GM23338 (cell line): ENCODE results near the gene NGEF. TPM values are rescaled to one million over a fixed set of nuclear protein-coding genes. Genes with fewer than 3 reads are reported as not detected.

Experiments
- ATAC-seq: fragments of 200-7000 bp; cut with Tn5 transposase; 3 replicates; pipeline ENCODE4 v1.9.1; 2020
- DNase-seq: peaks from one replicate; pipeline ENCODE4 v3.0.0-alpha.2; 2015; ENCODE audit warnings: low spot score
- H2AFZ ChIP-seq: fragments of 200-600 bp; sonication (generic); 2 replicates; pipeline ENCODE4 v1.8.0; 2016; ENCODE audit warnings: antibody characterized with exemption, mild to moderate bottlenecking, moderate library complexity
- H3F3A ChIP-seq: fragments of 200-600 bp; sonication (generic); replicated peaks from 2 replicates; pipeline ENCODE4 v1.8.0; 2017; ENCODE audit warnings: antibody characterized with exemption, mixed run types, low read depth
- H3K27ac ChIP-seq: fragments of 200-600 bp; sonication (generic); 2 replicates; pipeline ENCODE4 v1.6.1; 2016; ENCODE audit warnings: low read depth
- H3K27me3 ChIP-seq: fragments of 200-600 bp; sonication (generic); 2 replicates; pipeline ENCODE4 v1.8.0; 2016; ENCODE audit warnings: mild to moderate bottlenecking, mixed run types, moderate library complexity; ENCODE audit not compliant: insufficient read depth
- H3K36me3 ChIP-seq: fragments of 200-600 bp; sonication (generic); 2 replicates; pipeline ENCODE4 v1.8.0; 2016; ENCODE audit warnings: mild to moderate bottlenecking; ENCODE audit not compliant: insufficient read depth
- H3K4me1 ChIP-seq: fragments of 200-600 bp; sonication (generic); 2 replicates; pipeline ENCODE4 v1.8.0; 2016; ENCODE audit warnings: mild to moderate bottlenecking, moderate library complexity; ENCODE audit not compliant: insufficient read depth
- H3K4me2 ChIP-seq: fragments of 200-600 bp; sonication (generic); 2 replicates; pipeline ENCODE4 v1.7.1; 2017; ENCODE audit warnings: mixed run types
- H3K4me3 ChIP-seq: fragments of 200-600 bp; sonication (generic); 2 replicates; pipeline ENCODE4 v1.6.1; 2016; ENCODE audit warnings: mixed run types
- H3K79me2 ChIP-seq: fragments of 200-600 bp; sonication (generic); replicated peaks from 2 replicates; pipeline ENCODE4 v1.8.0; 2017; ENCODE audit warnings: mild to moderate bottlenecking; ENCODE audit not compliant: insufficient read depth
- H3K9me2 ChIP-seq: fragments of 200-600 bp; sonication (generic); 2 replicates; pipeline ENCODE4 v1.8.0; 2017; ENCODE audit not compliant: insufficient read depth
- H4K20me1 ChIP-seq: fragments of 200-600 bp; sonication (generic); replicated peaks from 2 replicates; pipeline ENCODE4 v1.8.0; 2017; ENCODE audit warnings: mild to moderate bottlenecking; ENCODE audit not compliant: insufficient read depth
- H3K27ac Mint-ChIP-seq: 2 replicates; pipeline ENCODE4 v1.8.0; 2020; ENCODE audit warnings: inconsistent platforms, mild to moderate bottlenecking, moderate library complexity, mixed read lengths
- H3K27me3 Mint-ChIP-seq: 3 replicates; pipeline ENCODE4 v1.8.0; 2022; ENCODE audit warnings: low read depth, mild to moderate bottlenecking, moderate library complexity, mixed read lengths, inconsistent platforms; ENCODE audit not compliant: insufficient read depth, poor library complexity
- H3K36me3 Mint-ChIP-seq: 3 replicates; pipeline ENCODE4 v1.8.0; 2021; ENCODE audit warnings: low read depth, mild to moderate bottlenecking, inconsistent platforms, moderate library complexity, mixed read lengths
- H3K4me1 Mint-ChIP-seq: 3 replicates; pipeline ENCODE4 v1.8.0; 2020; ENCODE audit warnings: mild to moderate bottlenecking, inconsistent platforms, mixed read lengths
- H3K4me3 Mint-ChIP-seq: 3 replicates; pipeline ENCODE4 v1.8.0; 2021; ENCODE audit warnings: moderate library complexity, mild to moderate bottlenecking, inconsistent platforms, mixed read lengths
- H3K9me3 Mint-ChIP-seq: 3 replicates; pipeline ENCODE4 v1.8.0; 2020; ENCODE audit warnings: moderate library complexity, mild to moderate bottlenecking, inconsistent platforms, mixed read lengths
- EZH2 ChIP-seq: fragments of 200-600 bp; sonication (generic); IDR thresholded peaks from one replicate; pipeline ENCODE4 v1.8.0; 2017; ENCODE audit warnings: antibody characterized with exemption, mild to moderate bottlenecking, low read depth; ENCODE audit not compliant: unreplicated experiment
- ZNF331 ChIP-seq: fragments of 250-450 bp; sonication (Bioruptor Pico); IDR thresholded peaks from 2 replicates; pipeline ENCODE4 v1.5.0; 2020; ENCODE audit warnings: low read depth, mild to moderate bottlenecking, moderate library complexity
- polyA plus RNA-seq: library from polyadenylated mRNA; unstranded; fragments of >200 nt; fragmentation: Nextera tagmentation; extraction: Ambion mirVana; gene quantifications from 2 replicates; pipeline ENCODE4 v1.2.1, GENCODE V29; 2016
- total RNA-seq: library from RNA; depleted of rRNA; stranded (reverse); fragments of >200 nt; shearing (Covaris generic); gene quantifications from 2 replicates; pipeline ENCODE4 v1.2.3, GENCODE V29; 2014
- TF ChIP-seq, protein P1 (sequence below), 2 experiments: fragments of 200-600 bp in 1 of 2; sonication (generic) in 1 of 2; conservative IDR thresholded peaks; 2 replicates each; pipeline versions ENCODE4 v1.5.1 to v1.6.1; 2016 to 2017; ENCODE audit warnings: antibody characterized with exemption in 2 of 2, low read depth in 2 of 2, mild to moderate bottlenecking in 2 of 2, moderate library complexity in 1 of 2

NGEF gene
- total and polyA plus RNA-seq, 2 experiments from 2014 or later: 1.8 to 5.4 TPM

DNA sequence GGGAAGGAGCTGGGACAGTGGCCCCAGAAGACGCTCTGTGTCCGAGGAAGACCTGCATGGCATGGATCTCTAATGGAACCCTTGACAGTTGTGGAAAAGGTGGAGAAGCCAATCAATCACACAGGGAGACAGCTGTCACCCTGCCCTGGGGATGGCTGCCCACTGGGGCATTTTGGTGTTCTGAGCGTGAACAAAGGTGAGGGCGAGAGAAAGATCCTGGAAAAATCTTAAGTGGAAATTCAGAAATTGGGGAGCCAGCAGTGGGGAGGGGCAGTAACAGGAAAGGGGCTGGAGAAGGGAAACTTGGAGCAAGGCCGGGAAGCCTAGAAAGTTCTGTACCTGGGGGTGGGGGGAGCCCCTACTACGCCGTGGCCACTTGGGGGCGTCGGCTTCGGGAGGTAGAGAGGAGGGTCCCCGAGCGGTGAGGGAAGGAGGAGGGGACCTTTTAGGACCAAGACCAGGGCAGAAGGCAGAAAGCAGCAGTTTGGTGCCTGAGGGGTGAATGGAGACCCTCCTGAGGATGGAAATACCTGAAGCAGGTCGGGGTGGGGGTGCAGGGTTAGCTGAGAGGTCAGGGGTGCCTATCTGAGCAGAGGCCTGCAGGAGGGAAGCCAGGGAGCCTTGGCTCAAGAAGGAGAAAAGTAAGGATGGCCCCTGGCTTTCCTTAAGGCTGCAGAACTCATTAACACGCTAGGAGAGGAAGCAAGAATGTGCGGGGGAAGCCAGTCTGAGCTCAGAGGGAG, 30.0 kb downstream of the NGEF start:
- H3K79me2 ChIP-seq: no peaks in the 10 kb centered on the region
- H3K36me3 Mint-ChIP-seq: no peaks in the 10 kb centered on the region
- no peak overlapping the region for H3K27ac ChIP-seq
- DNase-seq: peak; percentile 90
- peaks cover 11% of the 10 kb centered on the region for H3K4me1 ChIP-seq
- peak overlapping the region; percentile 73 for H3K4me2 ChIP-seq
- H4K20me1 ChIP-seq: no peaks in the 10 kb centered on the region
- no peak overlapping the region for H3K4me3 Mint-ChIP-seq
- H3K9me2 ChIP-seq: 0 out of 2 replicates have a peak, but pooled peaks cover 3% of the 10 kb centered on the region
- H3K27me3 ChIP-seq: no peaks in the 10 kb centered on the region
- TF ChIP-seq ZNF331: no peak
- TF ChIP-seq, protein P1, sequence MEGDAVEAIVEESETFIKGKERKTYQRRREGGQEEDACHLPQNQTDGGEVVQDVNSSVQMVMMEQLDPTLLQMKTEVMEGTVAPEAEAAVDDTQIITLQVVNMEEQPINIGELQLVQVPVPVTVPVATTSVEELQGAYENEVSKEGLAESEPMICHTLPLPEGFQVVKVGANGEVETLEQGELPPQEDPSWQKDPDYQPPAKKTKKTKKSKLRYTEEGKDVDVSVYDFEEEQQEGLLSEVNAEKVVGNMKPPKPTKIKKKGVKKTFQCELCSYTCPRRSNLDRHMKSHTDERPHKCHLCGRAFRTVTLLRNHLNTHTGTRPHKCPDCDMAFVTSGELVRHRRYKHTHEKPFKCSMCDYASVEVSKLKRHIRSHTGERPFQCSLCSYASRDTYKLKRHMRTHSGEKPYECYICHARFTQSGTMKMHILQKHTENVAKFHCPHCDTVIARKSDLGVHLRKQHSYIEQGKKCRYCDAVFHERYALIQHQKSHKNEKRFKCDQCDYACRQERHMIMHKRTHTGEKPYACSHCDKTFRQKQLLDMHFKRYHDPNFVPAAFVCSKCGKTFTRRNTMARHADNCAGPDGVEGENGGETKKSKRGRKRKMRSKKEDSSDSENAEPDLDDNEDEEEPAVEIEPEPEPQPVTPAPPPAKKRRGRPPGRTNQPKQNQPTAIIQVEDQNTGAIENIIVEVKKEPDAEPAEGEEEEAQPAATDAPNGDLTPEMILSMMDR (conservative IDR thresholded peaks at IDR 0.05; ENCODE audit: low read depth in 2 of 2): peak; percentile 67 to 80
- H3K36me3 ChIP-seq: no peaks in the 10 kb centered on the region
- H3K27me3 Mint-ChIP-seq: peaks cover 11% of the 10 kb centered on the region
- peak; percentile 83 for ATAC-seq
- no peak overlapping the region for H3K4me3 ChIP-seq
- H3K4me1 Mint-ChIP-seq: peaks cover 32% of the 10 kb centered on the region
- H3K9me3 Mint-ChIP-seq: peaks cover 8% of the 10 kb centered on the region
- H2AFZ ChIP-seq: peak overlapping the region; percentile 97
- no peak overlapping the region for H3K27ac Mint-ChIP-seq
- H3F3A ChIP-seq: no peaks in the 10 kb centered on the region

DNA sequence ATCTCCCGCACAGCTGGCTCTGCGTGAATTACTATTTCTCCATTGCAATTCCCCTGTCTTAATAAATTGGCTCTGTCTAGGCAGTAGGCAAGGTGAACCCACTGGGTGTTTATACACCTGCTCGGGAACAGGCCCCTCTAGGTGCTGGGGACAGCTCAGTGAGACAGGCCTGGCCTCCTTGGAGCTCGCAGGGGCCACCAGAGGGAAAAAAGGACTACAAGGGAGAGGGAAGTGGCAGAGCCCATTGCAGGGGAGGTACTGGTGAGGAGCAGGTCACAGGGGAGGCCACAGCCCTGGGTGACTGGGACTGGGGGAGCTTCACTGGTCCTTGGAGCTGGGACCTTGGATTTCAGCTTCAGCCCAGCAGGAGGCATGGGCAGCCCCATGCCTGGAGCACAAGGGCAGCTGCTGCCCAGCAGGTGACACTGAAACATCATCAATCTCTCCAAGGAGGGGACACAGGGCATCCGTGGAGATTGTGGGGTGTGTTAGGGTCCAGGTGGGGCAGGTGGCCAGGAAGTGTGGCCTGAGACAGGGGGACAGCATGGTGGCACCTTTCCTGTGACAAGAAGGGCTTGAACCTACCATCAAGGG, 31.2 kb downstream of the NGEF start:
- no peak overlapping the region for H3K4me2 ChIP-seq
- H3K4me1 ChIP-seq: peaks cover 11% of the 10 kb centered on the region
- no peak overlapping the region for H3K27ac ChIP-seq
- Mint-ChIP-seq H3K9me3 (peaks cover 8% of the 10 kb centered on the region), H3K36me3 (no peaks in the 10 kb centered on the region), H3K27ac (peak overlapping the region; percentile 38; the same call in 1 of the 2 replicates), H3K4me1 (peaks cover 28% of the 10 kb centered on the region), H3K27me3 (peaks cover 11% of the 10 kb centered on the region), H3K4me3 (no peak overlapping the region)
- no peak overlapping the region for H2AFZ ChIP-seq
- no peaks in the 10 kb centered on the region for H3K27me3 ChIP-seq
- H3K36me3 ChIP-seq: no peaks in the 10 kb centered on the region
- DNase-seq (no peak), ATAC-seq (no peak)
- no peaks in the 10 kb centered on the region for H3F3A ChIP-seq
- no peaks in the 10 kb centered on the region for H3K79me2 ChIP-seq
- no peaks in the 10 kb centered on the region for H4K20me1 ChIP-seq
- TF ChIP-seq, protein P1 (conservative IDR thresholded peaks at IDR 0.05; ENCODE audit: low read depth in 2 of 2): peak in 1 of 2 experiments; percentile 9; a peak in 1 of 4 replicates
- no peak for TF ChIP-seq EZH2
- no peaks in the 10 kb centered on the region for H3K9me2 ChIP-seq
- H3K4me3 ChIP-seq: no peak overlapping the region
